MM.1S (cell line): Measurements from ENCODE around the gene INPP5D.

ENCODE experiments used
- EZH2 ChIP-seq: fragments of 300-600 bp; sonication (generic); optimal IDR thresholded peaks from 2 replicates; pipeline ENCODE3; 2017; ENCODE audit warnings: low read depth, mild to moderate bottlenecking, antibody characterized with exemption, low read length, mixed read lengths
- EZH2phosphoT487 ChIP-seq: fragments of 300-600 bp; sonication (generic); IDR thresholded peaks from 2 replicates; pipeline ENCODE4 v1.6.1; 2018; ENCODE audit warnings: antibody characterized with exemption, low read length
- TF ChIP-seq, protein P1 (sequence below): fragments of 300-600 bp; sonication (generic); IDR thresholded peaks from 2 replicates; pipeline ENCODE4 v1.5.1; 2016; ENCODE audit warnings: antibody characterized with exemption, low read length, mixed read lengths

DNA sequence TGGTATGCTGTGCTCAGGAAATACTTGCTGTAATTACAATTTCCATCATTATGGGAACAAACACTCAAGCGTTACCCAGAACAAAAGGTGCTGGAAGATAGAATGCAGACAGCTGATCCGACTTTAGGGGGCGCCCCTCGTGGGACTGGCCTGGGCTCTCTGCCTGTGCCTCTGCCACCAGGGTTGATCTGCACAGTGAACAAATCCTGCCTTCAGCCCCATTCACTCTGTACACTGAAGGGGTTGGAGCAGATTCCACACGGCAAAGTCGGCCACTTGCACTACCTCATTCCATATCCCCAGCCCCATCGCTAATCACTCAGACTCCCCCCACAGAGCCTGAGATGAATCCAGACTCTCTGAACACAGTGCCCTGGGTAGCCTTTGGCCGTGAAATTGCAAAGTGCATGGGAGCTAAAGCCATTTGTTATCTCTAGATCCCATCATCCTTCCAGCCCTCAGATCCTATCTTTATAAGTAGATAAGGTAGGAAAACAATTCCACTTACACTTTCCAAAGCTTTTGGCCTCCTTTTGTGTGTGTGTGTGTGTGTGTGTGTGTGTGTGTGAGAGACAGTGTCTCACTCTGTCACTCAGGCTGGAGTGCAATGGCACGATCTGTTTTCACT, 69.3 kb downstream of the INPP5D start:
- TF ChIP-seq, protein P1, sequence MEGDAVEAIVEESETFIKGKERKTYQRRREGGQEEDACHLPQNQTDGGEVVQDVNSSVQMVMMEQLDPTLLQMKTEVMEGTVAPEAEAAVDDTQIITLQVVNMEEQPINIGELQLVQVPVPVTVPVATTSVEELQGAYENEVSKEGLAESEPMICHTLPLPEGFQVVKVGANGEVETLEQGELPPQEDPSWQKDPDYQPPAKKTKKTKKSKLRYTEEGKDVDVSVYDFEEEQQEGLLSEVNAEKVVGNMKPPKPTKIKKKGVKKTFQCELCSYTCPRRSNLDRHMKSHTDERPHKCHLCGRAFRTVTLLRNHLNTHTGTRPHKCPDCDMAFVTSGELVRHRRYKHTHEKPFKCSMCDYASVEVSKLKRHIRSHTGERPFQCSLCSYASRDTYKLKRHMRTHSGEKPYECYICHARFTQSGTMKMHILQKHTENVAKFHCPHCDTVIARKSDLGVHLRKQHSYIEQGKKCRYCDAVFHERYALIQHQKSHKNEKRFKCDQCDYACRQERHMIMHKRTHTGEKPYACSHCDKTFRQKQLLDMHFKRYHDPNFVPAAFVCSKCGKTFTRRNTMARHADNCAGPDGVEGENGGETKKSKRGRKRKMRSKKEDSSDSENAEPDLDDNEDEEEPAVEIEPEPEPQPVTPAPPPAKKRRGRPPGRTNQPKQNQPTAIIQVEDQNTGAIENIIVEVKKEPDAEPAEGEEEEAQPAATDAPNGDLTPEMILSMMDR, result no peak
- TF ChIP-seq EZH2phosphoT487 (no peak), EZH2 (no peak)
